WTC11 (cell line): ENCODE data around the gene PCBP3.

ENCODE experiments used
- CREB1 ChIP-seq: sonication (generic); formaldehyde crosslinking; IDR thresholded peaks from 2 replicates; pipeline ENCODE4 v1.8.0; 2023; ENCODE audit warnings: mild to moderate bottlenecking, missing genetic modification reagents
- CREM ChIP-seq: sonication (generic); formaldehyde crosslinking; IDR thresholded peaks from 2 replicates; pipeline ENCODE4 v1.8.1; 2022; ENCODE audit warnings: mild to moderate bottlenecking, missing genetic modification reagents, moderate library complexity
- CTCF ChIP-seq: fragments of 200-600 bp; IDR thresholded peaks from 2 replicates; pipeline ENCODE4 v1.8.0; 2022; ENCODE audit warnings: antibody characterized with exemption
- E2F5 ChIP-seq: sonication (generic); formaldehyde crosslinking; IDR thresholded peaks from 2 replicates; pipeline ENCODE4 v1.8.1; 2022; ENCODE audit warnings: mild to moderate bottlenecking, moderate library complexity, missing genetic modification reagents
- ELF4 ChIP-seq: sonication (generic); formaldehyde crosslinking; IDR thresholded peaks from 2 replicates; pipeline ENCODE4 v1.8.1; 2022; ENCODE audit warnings: low read depth, mild to moderate bottlenecking, moderate library complexity, missing genetic modification reagents
- HMGXB4 ChIP-seq: sonication (generic); formaldehyde crosslinking; IDR thresholded peaks from 2 replicates; pipeline ENCODE4 v1.8.1; 2023; ENCODE audit warnings: mild to moderate bottlenecking, moderate library complexity, missing genetic modification reagents
- MAX ChIP-seq: sonication (generic); formaldehyde crosslinking; IDR thresholded peaks from 2 replicates; pipeline ENCODE4 v1.8.0; 2022; ENCODE audit warnings: mild to moderate bottlenecking, missing genetic modification reagents
- TEAD4 ChIP-seq: sonication (generic); formaldehyde crosslinking; IDR thresholded peaks from 2 replicates; pipeline ENCODE4 v1.8.0; 2022; ENCODE audit warnings: mild to moderate bottlenecking, missing genetic modification reagents
- ZBTB43 ChIP-seq: sonication (generic); formaldehyde crosslinking; IDR thresholded peaks from 2 replicates; pipeline ENCODE4 v1.8.1; 2023; ENCODE audit warnings: mild to moderate bottlenecking, missing genetic modification reagents

GRCh38 chr21:45875881-45876280, 232.4 kb downstream of the PCBP3 start:
- TF ChIP-seq CTCF (no peak), MAX (CRISPR knock-in tag) (no peak), E2F5 (CRISPR knock-in tag) (no peak), CREM (CRISPR knock-in tag) (no peak), CREB1 (CRISPR knock-in tag) (no peak), ELF4 (no peak), TEAD4 (CRISPR knock-in tag) (no peak), HMGXB4 (no peak), ZBTB43 (CRISPR knock-in tag) (no peak)
